ENCODE results near the gene NARF.

DNA sequence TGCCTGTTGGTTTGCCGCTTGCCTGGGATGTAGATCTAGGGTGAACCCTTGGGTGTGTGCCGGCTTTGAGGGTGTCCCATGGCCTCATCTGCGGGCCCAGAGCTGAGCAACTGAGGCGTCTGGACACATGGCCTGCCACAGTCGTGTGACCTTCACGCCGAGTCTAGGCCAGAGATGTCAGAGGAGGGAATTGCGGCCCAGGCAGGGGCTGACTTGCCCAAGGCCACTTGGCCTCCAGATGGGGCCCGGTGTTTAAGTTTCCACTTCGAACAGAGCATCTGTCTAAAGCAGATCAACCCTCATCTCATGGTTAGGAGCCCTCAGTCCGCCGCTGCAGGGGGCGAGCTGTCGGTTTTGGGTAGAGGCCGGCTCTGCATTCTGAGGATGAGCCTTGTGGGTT, 33.0 kb downstream of the NARF start:
- TF ChIP-seq RAD21 (conservative IDR thresholded peaks at IDR 0.05 in 1 of 2, IDR thresholded peaks at IDR 0.05 in 1 of 2) = no peak
- no peak for TF ChIP-seq EP300 (IDR thresholded peaks at IDR 0.05)
- no peak for TF ChIP-seq HDAC2 (IDR thresholded peaks at IDR 0.05)
- TF ChIP-seq, protein P1, sequence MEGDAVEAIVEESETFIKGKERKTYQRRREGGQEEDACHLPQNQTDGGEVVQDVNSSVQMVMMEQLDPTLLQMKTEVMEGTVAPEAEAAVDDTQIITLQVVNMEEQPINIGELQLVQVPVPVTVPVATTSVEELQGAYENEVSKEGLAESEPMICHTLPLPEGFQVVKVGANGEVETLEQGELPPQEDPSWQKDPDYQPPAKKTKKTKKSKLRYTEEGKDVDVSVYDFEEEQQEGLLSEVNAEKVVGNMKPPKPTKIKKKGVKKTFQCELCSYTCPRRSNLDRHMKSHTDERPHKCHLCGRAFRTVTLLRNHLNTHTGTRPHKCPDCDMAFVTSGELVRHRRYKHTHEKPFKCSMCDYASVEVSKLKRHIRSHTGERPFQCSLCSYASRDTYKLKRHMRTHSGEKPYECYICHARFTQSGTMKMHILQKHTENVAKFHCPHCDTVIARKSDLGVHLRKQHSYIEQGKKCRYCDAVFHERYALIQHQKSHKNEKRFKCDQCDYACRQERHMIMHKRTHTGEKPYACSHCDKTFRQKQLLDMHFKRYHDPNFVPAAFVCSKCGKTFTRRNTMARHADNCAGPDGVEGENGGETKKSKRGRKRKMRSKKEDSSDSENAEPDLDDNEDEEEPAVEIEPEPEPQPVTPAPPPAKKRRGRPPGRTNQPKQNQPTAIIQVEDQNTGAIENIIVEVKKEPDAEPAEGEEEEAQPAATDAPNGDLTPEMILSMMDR (IDR thresholded peaks at IDR 0.05) = no peak
- no peak for TF ChIP-seq POLR2A (IDR thresholded peaks at IDR 0.05; ENCODE audit: low read length)
- TF ChIP-seq RNF2 (IDR thresholded peaks at IDR 0.05; ENCODE audit: borderline replicate concordance, low read depth) = no peak
- TF ChIP-seq, protein P2, sequence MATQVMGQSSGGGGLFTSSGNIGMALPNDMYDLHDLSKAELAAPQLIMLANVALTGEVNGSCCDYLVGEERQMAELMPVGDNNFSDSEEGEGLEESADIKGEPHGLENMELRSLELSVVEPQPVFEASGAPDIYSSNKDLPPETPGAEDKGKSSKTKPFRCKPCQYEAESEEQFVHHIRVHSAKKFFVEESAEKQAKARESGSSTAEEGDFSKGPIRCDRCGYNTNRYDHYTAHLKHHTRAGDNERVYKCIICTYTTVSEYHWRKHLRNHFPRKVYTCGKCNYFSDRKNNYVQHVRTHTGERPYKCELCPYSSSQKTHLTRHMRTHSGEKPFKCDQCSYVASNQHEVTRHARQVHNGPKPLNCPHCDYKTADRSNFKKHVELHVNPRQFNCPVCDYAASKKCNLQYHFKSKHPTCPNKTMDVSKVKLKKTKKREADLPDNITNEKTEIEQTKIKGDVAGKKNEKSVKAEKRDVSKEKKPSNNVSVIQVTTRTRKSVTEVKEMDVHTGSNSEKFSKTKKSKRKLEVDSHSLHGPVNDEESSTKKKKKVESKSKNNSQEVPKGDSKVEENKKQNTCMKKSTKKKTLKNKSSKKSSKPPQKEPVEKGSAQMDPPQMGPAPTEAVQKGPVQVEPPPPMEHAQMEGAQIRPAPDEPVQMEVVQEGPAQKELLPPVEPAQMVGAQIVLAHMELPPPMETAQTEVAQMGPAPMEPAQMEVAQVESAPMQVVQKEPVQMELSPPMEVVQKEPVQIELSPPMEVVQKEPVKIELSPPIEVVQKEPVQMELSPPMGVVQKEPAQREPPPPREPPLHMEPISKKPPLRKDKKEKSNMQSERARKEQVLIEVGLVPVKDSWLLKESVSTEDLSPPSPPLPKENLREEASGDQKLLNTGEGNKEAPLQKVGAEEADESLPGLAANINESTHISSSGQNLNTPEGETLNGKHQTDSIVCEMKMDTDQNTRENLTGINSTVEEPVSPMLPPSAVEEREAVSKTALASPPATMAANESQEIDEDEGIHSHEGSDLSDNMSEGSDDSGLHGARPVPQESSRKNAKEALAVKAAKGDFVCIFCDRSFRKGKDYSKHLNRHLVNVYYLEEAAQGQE (IDR thresholded peaks at IDR 0.05) = no peak
- no peak for TF ChIP-seq MYC (IDR thresholded peaks at IDR 0.05; ENCODE audit: borderline replicate concordance, low read length)
- TF ChIP-seq NFE2L2 (conservative IDR thresholded peaks at IDR 0.05; ENCODE audit: low read length) = no peak
- no peak for TF ChIP-seq PBX3 (IDR thresholded peaks at IDR 0.05)
- no peak for TF ChIP-seq FOSB (CRISPR knock-in tag; IDR thresholded peaks at IDR 0.05)
